Cardiac muscle cell (in vitro differentiated cells and primary cell): Measurements from ENCODE around the gene METTL4. TPM values are rescaled to one million over a fixed set of nuclear protein-coding genes. Genes with fewer than 3 reads are reported as not detected.

ENCODE experiments used
- DNase-seq, 2 donors: peaks; one replicate each; pipeline versions ENCODE4 v3.0.0 to v3.0.0-alpha.2; 2010 to 2017; ENCODE audit warnings: low read depth in 1 of 2, low spot score in 1 of 2
- H3K27ac ChIP-seq: fragments of 200-600 bp; sonication (generic); 2 replicates; pipeline ENCODE4 v1.5.1; 2016
- H3K27me3 ChIP-seq: fragments of 200-600 bp; sonication (generic); 2 replicates; pipeline ENCODE4 v1.6.0; 2016; ENCODE audit warnings: control low read depth
- H3K36me3 ChIP-seq: fragments of 200-600 bp; sonication (generic); 2 replicates; pipeline ENCODE4 v1.5.1; 2016; ENCODE audit warnings: control low read depth
- H3K4me1 ChIP-seq: fragments of 200-600 bp; sonication (generic); 2 replicates; pipeline ENCODE4 v1.8.1; 2017; ENCODE audit warnings: low read depth, mild to moderate bottlenecking, mixed run types
- H3K4me3 ChIP-seq: fragments of 200-600 bp; sonication (generic); 2 replicates; pipeline ENCODE4 v1.5.1; 2016; ENCODE audit warnings: mild to moderate bottlenecking
- H3K9me3 ChIP-seq: fragments of 200-600 bp; sonication (generic); 2 replicates; pipeline ENCODE4 v1.5.1; 2017; ENCODE audit warnings: low read depth, mild to moderate bottlenecking, control low read depth
- CTCF ChIP-seq: IDR thresholded peaks from 2 replicates; pipeline ENCODE4 v1.5.1; 2012; ENCODE audit warnings: low read depth, mild to moderate bottlenecking, low read length
- polyA plus RNA-seq: library from polyadenylated mRNA; unstranded; fragments of >200 nt; fragmentation: Nextera tagmentation; extraction: Ambion mirVana; gene quantifications from 2 replicates; pipeline ENCODE4 v1.2.1, GENCODE V29; 2016
- total RNA-seq: library from RNA; depleted of rRNA; stranded (reverse); fragments of >200 nt; gene quantifications from 2 replicates; pipeline ENCODE4 v1.2.3, GENCODE V29; 2016

METTL4 gene
- 3.2 and 7.5 TPM in 2 replicates for total RNA-seq
- polyA plus RNA-seq = 5.6 and 11.7 TPM in 2 replicates

GRCh38 chr18:2571200-2572170, at the start of gene METTL4, which contains the start of gene NDC80:
Gene METTL4, minus strand, starts transcription at chr18:2571505. Its CDS starts 4,289 bp downstream, at chr18:2567216.
Gene NDC80, plus strand, starts transcription at chr18:2571557. Its CDS starts 1,429 bp downstream, at chr18:2572986.
- Histone ChIP-seq H3K27me3 (no peaks in the 10 kb centered on the region), H3K27ac (peak within 1 kb of the TSS; percentile 100), H3K4me3 (peak within 1 kb of the TSS; percentile 99), H3K9me3 (no peaks in the 10 kb centered on the region), H3K4me1 (peaks cover 16% of the 10 kb centered on the region), H3K36me3 (no peaks in the 10 kb centered on the region)
- no peak for TF ChIP-seq CTCF
- DNase-seq = peak; percentile 90 to 93

- Histone ChIP-seq H3K27ac (no peak overlapping the region), H3K27me3 (no peaks in the 10 kb centered on the region)
- no peak for DNase-seq
Measured at GRCh38 chr18:2618009-2618408, 46.7 kb upstream of the METTL4 start.

GRCh38 chr18:2617401-2617998, 46.2 kb upstream of the METTL4 start:
- Histone ChIP-seq H3K27ac (no peak overlapping the region), H3K4me1 (no peaks in the 10 kb centered on the region), H3K9me3 (no peaks in the 10 kb centered on the region), H3K36me3 (no peaks in the 10 kb centered on the region), H3K27me3 (no peaks in the 10 kb centered on the region), H3K4me3 (no peak overlapping the region)
- DNase-seq = no peak
- TF ChIP-seq CTCF = no peak

More at GRCh38 chr18:2618009-2618408, 46.7 kb upstream of the METTL4 start:
- Histone ChIP-seq H3K4me1 (no peaks in the 10 kb centered on the region), H3K36me3 (no peaks in the 10 kb centered on the region), H3K9me3 (no peaks in the 10 kb centered on the region), H3K4me3 (no peak overlapping the region)
- TF ChIP-seq CTCF = no peak

GRCh38 chr18:2612996-2613395, 41.7 kb upstream of the METTL4 start:
- no peak for TF ChIP-seq CTCF
- H3K27ac ChIP-seq = no peak overlapping the region
- no peak for DNase-seq
- H3K9me3 ChIP-seq = no peaks in the 10 kb centered on the region
- no peaks in the 10 kb centered on the region for H3K36me3 ChIP-seq
- no peak overlapping the region for H3K4me3 ChIP-seq
- H3K4me1 ChIP-seq = no peaks in the 10 kb centered on the region
- H3K27me3 ChIP-seq = no peaks in the 10 kb centered on the region

GRCh38 chr18:2610549-2610948, 39.2 kb upstream of the METTL4 start:
- no peaks in the 10 kb centered on the region for H3K27me3 ChIP-seq
- no peak overlapping the region for H3K27ac ChIP-seq
- no peak for TF ChIP-seq CTCF
- no peaks in the 10 kb centered on the region for H3K9me3 ChIP-seq
- peaks cover 14% of the 10 kb centered on the region for H3K36me3 ChIP-seq
- H3K4me3 ChIP-seq = no peak overlapping the region
- DNase-seq = no peak
- no peaks in the 10 kb centered on the region for H3K4me1 ChIP-seq
